Thoracic aorta (tissue), 2 donors: ENCODE measurements around the gene KCNN3. TPM values are rescaled to one million over a fixed set of nuclear protein-coding genes. Genes with fewer than 3 reads are reported as not detected.

Source experiments
- ATAC-seq: fragments of 150-250 bp; one replicate; pipeline ENCODE4 v1.8.0; 2017; ENCODE audit warnings: low read depth; ENCODE audit not compliant: insufficient number of reproducible peaks, low FRiP score
- DNase-seq: peaks from one replicate; pipeline ENCODE4 v3.0.0-alpha.2; 2020; ENCODE audit warnings: low spot score
- H3K27ac ChIP-seq, 2 donors: fragments of 200-600 bp; sonication (generic); 1 replicate in 1 of 2; 2 replicates in 1 of 2; pipeline ENCODE4 v1.5.1; 2016; ENCODE audit warnings: mild to moderate bottlenecking in 2 of 2, moderate library complexity in 2 of 2
- H3K27me3 ChIP-seq: fragments of 200-600 bp; sonication (generic); replicated peaks from 2 replicates; pipeline ENCODE4 v1.6.0; 2016; ENCODE audit warnings: mild to moderate bottlenecking; ENCODE audit not compliant: insufficient read depth
- H3K36me3 ChIP-seq: fragments of 200-600 bp; sonication (generic); one replicate; pipeline ENCODE4 v1.5.1; 2016
- H3K4me1 ChIP-seq, 2 donors: fragments of 200-600 bp; sonication (generic); 1 replicate in 1 of 2; 2 replicates in 1 of 2; pipeline versions ENCODE4 v1.5.1 to v1.6.0; 2016; ENCODE audit warnings: low read depth in 2 of 2, mild to moderate bottlenecking in 1 of 2; ENCODE audit not compliant: control insufficient read depth in 1 of 2
- H3K4me3 ChIP-seq: fragments of 200-600 bp; sonication (generic); 2 replicates; pipeline ENCODE4 v1.5.1; 2016; ENCODE audit warnings: mild to moderate bottlenecking
- H3K9me3 ChIP-seq: fragments of 200-600 bp; sonication (generic); 2 replicates; pipeline ENCODE4 v1.5.1; 2016
- total RNA-seq, 2 donors: library from RNA; depleted of rRNA; stranded (reverse); fragments of >200 nt; gene quantifications; one replicate each; pipeline versions ENCODE4 v1.1.0 to v1.2.3, GENCODE V29; 2016
- TF ChIP-seq, protein P1 (sequence below): fragments of 200-600 bp; sonication (generic); IDR thresholded peaks from one replicate; pipeline ENCODE4 v1.5.1; 2019; ENCODE audit warnings: antibody characterized with exemption

KCNN3 gene
- total RNA-seq, 2 donors from 2014 or later, result 0.95 to 1.8 TPM

DNA sequence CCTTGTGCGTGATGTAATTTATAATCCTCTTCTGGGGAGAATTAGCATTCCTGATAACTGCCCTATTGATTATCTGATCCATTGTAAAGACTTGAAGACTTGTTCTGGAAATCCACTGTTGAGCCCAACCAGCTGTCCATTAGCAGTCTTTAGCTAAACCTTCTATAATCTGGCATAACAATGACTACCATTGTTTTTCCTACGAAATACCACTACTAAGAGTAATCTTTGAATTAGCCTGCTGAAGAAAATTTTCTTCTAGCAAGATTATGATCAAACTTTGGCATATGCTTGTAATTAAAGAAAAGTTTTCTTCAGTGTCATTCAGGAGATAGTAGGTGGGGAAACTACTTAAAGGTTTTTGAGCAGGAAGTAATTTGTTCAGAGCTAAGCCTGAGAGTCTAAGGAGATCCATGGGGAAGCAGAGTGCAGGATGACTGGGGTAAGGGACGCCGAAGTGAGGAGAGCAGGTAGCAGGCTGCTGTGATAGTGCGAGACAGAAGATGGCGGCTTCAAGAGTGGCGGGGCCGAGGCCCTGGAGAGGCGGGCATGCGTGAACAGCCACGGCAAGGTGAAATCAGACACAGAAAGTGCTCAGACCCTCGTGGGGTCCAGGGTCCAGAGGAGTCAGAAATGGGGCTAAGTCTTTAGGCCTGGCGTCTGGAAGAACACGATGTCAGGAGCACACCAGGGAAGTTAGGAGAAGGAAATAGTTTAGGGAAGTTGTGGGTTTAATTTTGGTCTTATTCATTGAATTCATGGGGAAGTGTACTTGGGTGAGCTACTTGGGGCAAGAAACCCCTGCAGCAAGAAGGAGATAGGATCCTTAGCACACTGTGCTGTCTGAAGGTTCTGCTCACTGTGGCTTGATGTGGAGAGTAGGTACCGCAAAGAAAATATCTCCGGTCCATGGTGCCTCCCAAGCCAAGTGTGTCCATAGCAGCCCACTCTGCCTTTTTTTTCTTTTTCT lies 149.5 kb downstream of the KCNN3 start:
- ATAC-seq, result no peak
- no peak overlapping the region for H3K4me3 ChIP-seq
- H3K9me3 ChIP-seq, result no peaks in the 10 kb centered on the region
- TF ChIP-seq, protein P1, sequence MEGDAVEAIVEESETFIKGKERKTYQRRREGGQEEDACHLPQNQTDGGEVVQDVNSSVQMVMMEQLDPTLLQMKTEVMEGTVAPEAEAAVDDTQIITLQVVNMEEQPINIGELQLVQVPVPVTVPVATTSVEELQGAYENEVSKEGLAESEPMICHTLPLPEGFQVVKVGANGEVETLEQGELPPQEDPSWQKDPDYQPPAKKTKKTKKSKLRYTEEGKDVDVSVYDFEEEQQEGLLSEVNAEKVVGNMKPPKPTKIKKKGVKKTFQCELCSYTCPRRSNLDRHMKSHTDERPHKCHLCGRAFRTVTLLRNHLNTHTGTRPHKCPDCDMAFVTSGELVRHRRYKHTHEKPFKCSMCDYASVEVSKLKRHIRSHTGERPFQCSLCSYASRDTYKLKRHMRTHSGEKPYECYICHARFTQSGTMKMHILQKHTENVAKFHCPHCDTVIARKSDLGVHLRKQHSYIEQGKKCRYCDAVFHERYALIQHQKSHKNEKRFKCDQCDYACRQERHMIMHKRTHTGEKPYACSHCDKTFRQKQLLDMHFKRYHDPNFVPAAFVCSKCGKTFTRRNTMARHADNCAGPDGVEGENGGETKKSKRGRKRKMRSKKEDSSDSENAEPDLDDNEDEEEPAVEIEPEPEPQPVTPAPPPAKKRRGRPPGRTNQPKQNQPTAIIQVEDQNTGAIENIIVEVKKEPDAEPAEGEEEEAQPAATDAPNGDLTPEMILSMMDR, result no peak
- H3K36me3 ChIP-seq, result no peaks in the 10 kb centered on the region
- H3K4me1 ChIP-seq, result no peaks in the 10 kb centered on the region
- no peak overlapping the region for H3K27ac ChIP-seq
- DNase-seq, result no peak
- no peaks in the 10 kb centered on the region for H3K27me3 ChIP-seq

DNA sequence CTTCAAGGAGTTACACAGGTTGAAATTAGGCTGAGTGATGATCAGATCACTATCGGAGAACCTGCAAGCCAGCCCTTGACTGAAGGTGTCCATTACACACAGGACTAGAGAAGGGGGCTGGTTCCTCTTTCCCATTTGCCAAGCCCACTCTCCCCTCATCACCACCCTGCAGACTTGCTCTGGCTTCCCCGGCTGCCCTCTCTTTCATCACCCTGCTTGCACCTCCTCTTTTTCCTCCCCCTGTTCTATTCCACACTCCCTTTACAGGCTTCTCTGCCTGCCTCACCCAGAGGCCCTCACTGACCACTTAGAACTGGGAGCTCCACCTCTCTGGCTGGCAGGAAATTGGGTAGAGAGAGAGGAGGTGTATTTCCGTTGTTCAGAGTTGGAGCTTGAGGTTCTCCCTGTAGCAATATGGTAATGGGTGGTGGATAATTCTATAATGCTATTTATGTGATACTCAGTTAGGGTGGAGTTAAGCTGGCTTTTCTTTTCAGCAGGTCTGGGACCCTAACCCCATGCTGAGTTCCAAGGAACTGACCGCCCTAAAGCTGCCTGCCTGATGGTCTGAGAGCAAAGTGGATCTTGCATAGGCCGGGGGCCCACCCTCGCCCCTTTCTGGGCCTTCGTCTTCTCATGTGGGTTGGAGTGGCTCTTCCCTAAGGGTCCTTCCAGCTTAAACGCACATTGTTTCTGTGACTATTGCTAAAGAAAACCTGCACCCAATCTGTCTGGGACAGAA lies 150.3 kb downstream of the KCNN3 start:
- Histone ChIP-seq H3K9me3 (no peaks in the 10 kb centered on the region), H3K27ac (no peak overlapping the region), H3K27me3 (no peaks in the 10 kb centered on the region), H3K4me3 (no peak overlapping the region), H3K36me3 (no peaks in the 10 kb centered on the region), H3K4me1 (no peaks in the 10 kb centered on the region)
- no peak for ATAC-seq
- TF ChIP-seq, protein P1, result no peak
- no peak for DNase-seq

DNA sequence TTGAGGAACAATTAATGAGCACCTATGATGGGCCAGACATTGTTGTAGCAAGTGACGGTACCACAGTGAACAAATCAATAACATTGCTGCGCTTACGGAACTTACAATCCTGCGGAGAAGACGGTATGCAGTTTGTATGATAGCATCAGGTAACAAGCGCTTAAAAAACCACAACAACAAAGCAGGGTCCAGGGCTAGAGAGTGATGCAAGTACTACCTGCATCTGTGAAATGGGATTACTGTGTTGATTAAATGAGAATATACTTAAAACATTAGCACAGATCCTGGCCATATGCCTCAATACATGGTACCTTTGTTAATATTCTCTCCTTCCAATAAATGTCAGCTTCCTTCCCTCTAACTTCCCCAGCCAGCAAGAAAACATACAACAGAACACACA lies 151.5 kb downstream of the KCNN3 start:
- DNase-seq (no peak), ATAC-seq (no peak)
- Histone ChIP-seq H3K36me3 (no peaks in the 10 kb centered on the region), H3K27me3 (no peaks in the 10 kb centered on the region), H3K4me3 (no peak overlapping the region), H3K4me1 (no peaks in the 10 kb centered on the region), H3K9me3 (no peaks in the 10 kb centered on the region), H3K27ac (no peak overlapping the region)
- TF ChIP-seq, protein P1, result no peak

DNA sequence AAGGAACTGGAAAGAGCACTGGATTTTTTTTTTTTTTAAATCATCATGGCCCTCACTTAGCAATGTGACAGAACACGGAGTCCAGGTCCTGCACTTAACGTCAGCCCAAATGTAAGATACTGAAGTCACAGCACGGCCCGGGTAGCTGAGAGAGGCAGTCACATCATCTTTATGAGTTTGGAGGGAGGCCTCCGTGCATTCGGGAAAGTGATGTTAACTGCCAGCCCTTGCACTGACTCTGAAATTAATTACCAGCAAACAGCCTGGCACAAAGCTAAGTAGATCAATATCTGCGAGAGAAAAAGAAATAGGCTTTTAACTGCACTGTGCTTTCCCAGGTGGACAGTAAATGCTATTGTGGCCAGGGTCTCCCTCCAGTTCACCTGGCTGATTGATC lies 152.6 kb downstream of the KCNN3 start:
- ATAC-seq (no peak), DNase-seq (no peak)
- no peaks in the 10 kb centered on the region for H3K36me3 ChIP-seq

More for the DNA sequence above, 152.6 kb downstream of the KCNN3 start:
- no peaks in the 10 kb centered on the region for H3K4me1 ChIP-seq
- no peak overlapping the region for H3K4me3 ChIP-seq
- no peaks in the 10 kb centered on the region for H3K27me3 ChIP-seq
- TF ChIP-seq, protein P1, result no peak
- H3K9me3 ChIP-seq, result no peaks in the 10 kb centered on the region
- H3K27ac ChIP-seq, result no peak overlapping the region
